ENCODE data around the gene CAMSAP1.

CAMSAP1 gene

GRCh38 chr9:135799261-135799660 is 108.1 kb downstream of the CAMSAP1 start:
- TF ChIP-seq, protein P1, sequence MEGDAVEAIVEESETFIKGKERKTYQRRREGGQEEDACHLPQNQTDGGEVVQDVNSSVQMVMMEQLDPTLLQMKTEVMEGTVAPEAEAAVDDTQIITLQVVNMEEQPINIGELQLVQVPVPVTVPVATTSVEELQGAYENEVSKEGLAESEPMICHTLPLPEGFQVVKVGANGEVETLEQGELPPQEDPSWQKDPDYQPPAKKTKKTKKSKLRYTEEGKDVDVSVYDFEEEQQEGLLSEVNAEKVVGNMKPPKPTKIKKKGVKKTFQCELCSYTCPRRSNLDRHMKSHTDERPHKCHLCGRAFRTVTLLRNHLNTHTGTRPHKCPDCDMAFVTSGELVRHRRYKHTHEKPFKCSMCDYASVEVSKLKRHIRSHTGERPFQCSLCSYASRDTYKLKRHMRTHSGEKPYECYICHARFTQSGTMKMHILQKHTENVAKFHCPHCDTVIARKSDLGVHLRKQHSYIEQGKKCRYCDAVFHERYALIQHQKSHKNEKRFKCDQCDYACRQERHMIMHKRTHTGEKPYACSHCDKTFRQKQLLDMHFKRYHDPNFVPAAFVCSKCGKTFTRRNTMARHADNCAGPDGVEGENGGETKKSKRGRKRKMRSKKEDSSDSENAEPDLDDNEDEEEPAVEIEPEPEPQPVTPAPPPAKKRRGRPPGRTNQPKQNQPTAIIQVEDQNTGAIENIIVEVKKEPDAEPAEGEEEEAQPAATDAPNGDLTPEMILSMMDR (IDR thresholded peaks at IDR 0.05; ENCODE audit: control insufficient read depth, insufficient read depth, low read depth, low read length, missing control alignments): no peak
- no peak for DNase-seq (ENCODE audit: low read depth)
- H3K4me3 ChIP-seq (ENCODE audit: control insufficient read depth, low read depth, low read length): no peak overlapping the region

DNA sequence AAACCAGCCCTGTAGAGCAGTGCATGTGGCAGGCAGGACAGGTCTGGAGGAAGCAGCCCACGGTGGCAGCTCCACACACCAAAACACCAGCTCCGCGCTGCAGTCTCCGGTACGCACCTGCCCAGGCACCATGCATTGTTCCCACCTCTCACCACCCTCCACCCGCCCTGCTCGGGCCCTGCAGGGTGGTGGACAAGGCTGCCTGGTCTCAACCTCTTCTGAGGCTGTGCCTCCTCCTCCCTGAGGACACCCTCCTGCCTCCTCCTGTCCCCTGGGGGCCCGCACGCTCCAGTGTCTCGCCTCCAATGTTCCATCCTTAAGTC is 109.1 kb downstream of the CAMSAP1 start:
- no peak for DNase-seq (ENCODE audit: low read depth)
- no peak overlapping the region for H3K4me3 ChIP-seq (ENCODE audit: control insufficient read depth, low read depth, low read length)
- TF ChIP-seq, protein P1 (IDR thresholded peaks at IDR 0.05; ENCODE audit: control insufficient read depth, insufficient read depth, low read depth, low read length, missing control alignments): no peak

- H3K4me3 ChIP-seq (ENCODE audit: control insufficient read depth, low read depth, low read length): no peak overlapping the region
- no peak for DNase-seq (ENCODE audit: low read depth)
- TF ChIP-seq, protein P1 (IDR thresholded peaks at IDR 0.05; ENCODE audit: control insufficient read depth, insufficient read depth, low read depth, low read length, missing control alignments): peak; percentile 78
These were observed 109.7 kb downstream of the CAMSAP1 start for GRCh38 chr9:135797507-135798262.

- no peak for DNase-seq (ENCODE audit: low read depth)
- TF ChIP-seq, protein P1 (IDR thresholded peaks at IDR 0.05; ENCODE audit: control insufficient read depth, insufficient read depth, low read depth, low read length, missing control alignments): no peak
These were observed 110.4 kb downstream of the CAMSAP1 start for GRCh38 chr9:135796784-135797485.

GRCh38 chr9:135795391-135795790 is 112.0 kb downstream of the CAMSAP1 start:
- TF ChIP-seq, protein P1 (IDR thresholded peaks at IDR 0.05; ENCODE audit: control insufficient read depth, insufficient read depth, low read depth, low read length, missing control alignments): no peak
- no peak for DNase-seq (ENCODE audit: low read depth)
- H3K4me3 ChIP-seq (ENCODE audit: control insufficient read depth, low read depth, low read length): no peak overlapping the region

More at GRCh38 chr9:135796784-135797485, 110.4 kb downstream of the CAMSAP1 start:
- no peak overlapping the region for H3K4me3 ChIP-seq (ENCODE audit: control insufficient read depth, low read depth, low read length)

DNA sequence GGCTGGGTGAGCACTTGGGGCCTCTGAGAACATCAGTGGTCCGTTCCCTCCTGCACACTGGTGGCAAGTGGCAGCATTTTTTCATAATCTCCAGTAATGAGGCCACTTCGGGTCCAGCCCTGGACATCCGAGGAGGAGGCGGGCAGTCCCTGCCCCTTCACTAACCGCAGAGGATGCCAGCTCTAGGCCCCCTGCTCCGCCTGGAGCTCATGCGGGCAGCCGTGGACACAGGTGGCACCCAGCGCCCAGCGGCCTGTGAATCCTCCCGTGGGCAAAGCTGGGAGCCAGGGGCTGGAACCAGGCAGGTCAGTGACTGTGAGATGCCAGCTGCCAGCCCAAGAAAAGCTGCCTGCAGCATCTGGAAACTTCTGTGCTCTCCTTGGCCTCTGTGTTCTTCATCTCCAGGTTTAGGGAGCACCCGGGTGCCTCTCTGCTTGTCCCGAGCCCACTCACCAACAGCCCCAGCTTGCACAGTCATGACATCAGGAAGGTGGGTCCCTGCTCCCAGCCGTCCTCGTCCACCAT is 112.9 kb downstream of the CAMSAP1 start:
- no peak for DNase-seq (ENCODE audit: low read depth)
- no peak overlapping the region for H3K4me3 ChIP-seq (ENCODE audit: control insufficient read depth, low read depth, low read length)
- TF ChIP-seq, protein P1 (IDR thresholded peaks at IDR 0.05; ENCODE audit: control insufficient read depth, insufficient read depth, low read depth, low read length, missing control alignments): no peak
